ENCODE results near the gene BICD1.
"Not testable (repeated sequence)": the region's sequence is repeated elsewhere in the genome, so short reads cannot be mapped to it uniquely, and the experiment has no call there.

The BICD1 gene

DNA sequence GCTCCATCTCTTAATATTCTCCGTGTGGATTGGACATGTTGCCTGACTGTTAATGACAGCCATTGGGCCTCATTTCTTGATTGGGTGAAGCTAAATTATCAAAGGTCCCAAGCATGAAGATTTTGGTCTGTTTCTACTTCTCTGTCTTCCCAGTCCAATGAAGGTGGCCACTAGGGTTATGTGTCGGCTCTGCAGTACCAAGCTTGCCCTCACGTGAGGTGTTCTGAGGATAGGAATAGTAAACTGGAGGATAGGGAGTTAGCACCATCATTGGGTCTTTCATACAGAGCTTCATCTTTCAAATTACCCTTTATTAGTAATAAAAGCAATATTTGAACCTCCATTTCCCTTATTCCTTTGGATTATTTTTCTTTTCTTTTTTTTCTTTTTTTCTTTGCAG is 21.9 kb upstream of the BICD1 start:
- no peak for TF ChIP-seq ZFX (IDR thresholded peaks at IDR 0.05; ENCODE audit: borderline replicate concordance)
- TF ChIP-seq, protein P1, sequence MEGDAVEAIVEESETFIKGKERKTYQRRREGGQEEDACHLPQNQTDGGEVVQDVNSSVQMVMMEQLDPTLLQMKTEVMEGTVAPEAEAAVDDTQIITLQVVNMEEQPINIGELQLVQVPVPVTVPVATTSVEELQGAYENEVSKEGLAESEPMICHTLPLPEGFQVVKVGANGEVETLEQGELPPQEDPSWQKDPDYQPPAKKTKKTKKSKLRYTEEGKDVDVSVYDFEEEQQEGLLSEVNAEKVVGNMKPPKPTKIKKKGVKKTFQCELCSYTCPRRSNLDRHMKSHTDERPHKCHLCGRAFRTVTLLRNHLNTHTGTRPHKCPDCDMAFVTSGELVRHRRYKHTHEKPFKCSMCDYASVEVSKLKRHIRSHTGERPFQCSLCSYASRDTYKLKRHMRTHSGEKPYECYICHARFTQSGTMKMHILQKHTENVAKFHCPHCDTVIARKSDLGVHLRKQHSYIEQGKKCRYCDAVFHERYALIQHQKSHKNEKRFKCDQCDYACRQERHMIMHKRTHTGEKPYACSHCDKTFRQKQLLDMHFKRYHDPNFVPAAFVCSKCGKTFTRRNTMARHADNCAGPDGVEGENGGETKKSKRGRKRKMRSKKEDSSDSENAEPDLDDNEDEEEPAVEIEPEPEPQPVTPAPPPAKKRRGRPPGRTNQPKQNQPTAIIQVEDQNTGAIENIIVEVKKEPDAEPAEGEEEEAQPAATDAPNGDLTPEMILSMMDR (IDR thresholded peaks at IDR 0.05) = no peak

DNA sequence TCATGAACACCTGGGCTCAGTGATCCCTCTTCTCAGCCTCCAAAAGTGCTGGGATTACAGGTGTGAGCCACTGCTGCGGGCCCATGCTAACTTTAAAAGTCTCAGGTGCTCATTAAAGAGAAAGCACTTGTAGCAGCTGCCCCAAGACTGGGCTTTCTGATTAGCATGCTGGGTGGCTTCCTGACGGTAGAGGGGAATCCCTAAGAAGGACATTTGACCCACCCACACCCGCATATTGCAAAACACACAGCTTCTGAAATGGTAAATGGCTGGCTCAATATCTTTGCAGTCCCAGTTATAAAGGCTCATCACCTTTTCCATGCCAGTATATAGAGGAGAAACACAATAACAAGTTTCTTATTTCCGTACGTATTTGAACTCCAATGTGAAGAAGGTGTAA is 19.3 kb upstream of the BICD1 start:
- no peak overlapping the region for H3K27ac ChIP-seq
- TF ChIP-seq, protein P1 (IDR thresholded peaks at IDR 0.05) = no peak
- no peak for TF ChIP-seq ZFX (IDR thresholded peaks at IDR 0.05; ENCODE audit: borderline replicate concordance)

More for the DNA sequence above, 21.9 kb upstream of the BICD1 start:
- H3K27ac ChIP-seq = no peak overlapping the region

GRCh38 chr12:32089156-32089555 is 17.5 kb upstream of the BICD1 start:
- TF ChIP-seq ZFX (IDR thresholded peaks at IDR 0.05; ENCODE audit: borderline replicate concordance) = no peak
- TF ChIP-seq, protein P1 (IDR thresholded peaks at IDR 0.05) = no peak
- no peak overlapping the region for H3K27ac ChIP-seq

- TF ChIP-seq ZFX (IDR thresholded peaks at IDR 0.05; ENCODE audit: borderline replicate concordance) = no peak
- TF ChIP-seq, protein P1 (IDR thresholded peaks at IDR 0.05) = no peak
- H3K27ac ChIP-seq = no peak overlapping the region
Measured at GRCh38 chr12:32089586-32089985, 17.1 kb upstream of the BICD1 start.

- no peak overlapping the region for H3K27ac ChIP-seq
- no peak for TF ChIP-seq ZFX (IDR thresholded peaks at IDR 0.05; ENCODE audit: borderline replicate concordance)
- TF ChIP-seq, protein P1 (IDR thresholded peaks at IDR 0.05) = no peak
Measured at GRCh38 chr12:32091696-32092095, 15.0 kb upstream of the BICD1 start.

DNA sequence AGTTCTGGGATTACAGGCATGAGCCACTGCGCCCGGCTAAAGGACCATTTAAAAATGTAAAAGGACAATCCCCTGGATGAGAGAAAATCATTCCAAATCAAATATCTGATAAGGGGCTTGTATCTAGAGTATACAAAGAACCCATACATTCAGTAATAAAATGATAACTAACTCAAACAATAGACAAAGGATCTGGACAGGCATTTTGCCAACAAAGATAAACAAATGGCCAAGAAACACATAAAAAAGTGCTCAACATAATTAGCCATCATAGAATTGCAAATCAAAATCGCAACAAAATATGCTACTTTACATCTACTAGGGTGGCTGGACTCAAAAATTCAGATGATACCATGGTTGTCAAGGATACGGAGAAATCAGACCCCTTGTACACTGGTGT is 8.5 kb upstream of the BICD1 start:
- H3K27ac ChIP-seq = no peak overlapping the region
- no peak for TF ChIP-seq ZFX (IDR thresholded peaks at IDR 0.05; ENCODE audit: borderline replicate concordance)
- TF ChIP-seq, protein P1 (IDR thresholded peaks at IDR 0.05) = no peak

DNA sequence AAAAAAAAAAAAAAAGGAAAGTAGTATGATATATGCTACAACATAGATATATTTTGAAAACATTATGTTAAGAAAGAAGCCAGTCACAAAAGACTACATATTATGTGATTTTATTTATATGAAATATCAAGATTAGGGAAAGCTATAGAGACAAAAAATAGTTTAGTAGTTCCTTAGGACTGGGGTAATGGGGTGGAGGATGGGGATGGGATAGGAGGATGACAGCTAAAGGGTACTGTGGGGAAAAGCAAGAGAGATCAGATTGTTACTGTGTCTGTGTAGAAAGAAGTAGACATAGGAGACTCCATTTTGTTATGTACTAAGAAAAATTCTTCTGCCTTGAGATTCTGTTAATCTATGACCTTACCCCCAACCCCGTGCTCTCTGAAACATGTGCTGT is 7.4 kb upstream of the BICD1 start:
- not testable (repeated sequence) for H3K27ac ChIP-seq

- H3K27ac ChIP-seq = no peak overlapping the region
- TF ChIP-seq, protein P1 (IDR thresholded peaks at IDR 0.05) = no peak
- TF ChIP-seq ZFX (IDR thresholded peaks at IDR 0.05; ENCODE audit: borderline replicate concordance) = no peak
Measured at GRCh38 chr12:32100361-32100760, 6.3 kb upstream of the BICD1 start.

All from 22Rv1 (cell line).